ENCODE data around the gene ADAM19.

DNA sequence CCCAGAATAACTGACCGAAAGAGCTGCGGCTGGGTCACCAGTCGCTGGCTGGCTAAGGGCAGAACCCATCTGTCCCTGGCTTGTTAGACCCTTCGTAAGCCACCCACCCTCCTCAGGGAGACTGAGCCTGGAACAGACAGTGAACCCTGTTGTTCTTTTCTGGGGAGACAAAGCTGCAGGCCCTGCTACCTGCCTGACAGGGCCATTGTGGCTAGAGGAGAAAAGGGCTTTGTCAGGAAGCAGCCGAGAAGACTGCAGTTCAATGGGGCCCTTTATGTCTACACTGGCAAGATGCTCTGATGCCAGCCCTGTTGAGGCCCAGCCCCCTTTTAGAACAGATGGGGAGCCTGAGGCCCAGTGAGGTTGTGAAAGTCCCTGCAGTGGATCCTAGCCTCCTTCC is 119.3 kb downstream of the ADAM19 start:
- TF ChIP-seq, protein P1, sequence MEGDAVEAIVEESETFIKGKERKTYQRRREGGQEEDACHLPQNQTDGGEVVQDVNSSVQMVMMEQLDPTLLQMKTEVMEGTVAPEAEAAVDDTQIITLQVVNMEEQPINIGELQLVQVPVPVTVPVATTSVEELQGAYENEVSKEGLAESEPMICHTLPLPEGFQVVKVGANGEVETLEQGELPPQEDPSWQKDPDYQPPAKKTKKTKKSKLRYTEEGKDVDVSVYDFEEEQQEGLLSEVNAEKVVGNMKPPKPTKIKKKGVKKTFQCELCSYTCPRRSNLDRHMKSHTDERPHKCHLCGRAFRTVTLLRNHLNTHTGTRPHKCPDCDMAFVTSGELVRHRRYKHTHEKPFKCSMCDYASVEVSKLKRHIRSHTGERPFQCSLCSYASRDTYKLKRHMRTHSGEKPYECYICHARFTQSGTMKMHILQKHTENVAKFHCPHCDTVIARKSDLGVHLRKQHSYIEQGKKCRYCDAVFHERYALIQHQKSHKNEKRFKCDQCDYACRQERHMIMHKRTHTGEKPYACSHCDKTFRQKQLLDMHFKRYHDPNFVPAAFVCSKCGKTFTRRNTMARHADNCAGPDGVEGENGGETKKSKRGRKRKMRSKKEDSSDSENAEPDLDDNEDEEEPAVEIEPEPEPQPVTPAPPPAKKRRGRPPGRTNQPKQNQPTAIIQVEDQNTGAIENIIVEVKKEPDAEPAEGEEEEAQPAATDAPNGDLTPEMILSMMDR (conservative IDR thresholded peaks at IDR 0.05; ENCODE audit: low read length): no peak
- TF ChIP-seq EZH2phosphoT487 (IDR thresholded peaks at IDR 0.05; ENCODE audit: borderline replicate concordance, low read depth, low read length): no peak
